GM12878 (cell line): ENCODE measurements around the gene SRRM3. TPM values are rescaled to one million over a fixed set of nuclear protein-coding genes. Genes with fewer than 3 reads are reported as not detected.

Source experiments
- ATAC-seq: fragments of 200-7000 bp; cut with Tn5 transposase; 3 replicates; pipeline ENCODE4 v1.9.1; 2020; ENCODE audit warnings: mild to moderate bottlenecking, moderate library complexity
- BruUV-seq: library from RNA; stranded (reverse); fragments of 400-500 nt; replicated peaks from 2 replicates; lab custom pipeline; 2021; lab: Mats Ljungman, UMichigan
- CTCF ChIA-PET: fragments of 300-600 bp; sonication (Branson Sonifier 250); formaldehyde crosslinking; extraction: SDS; loops from one replicate; lab custom pipeline; 2021; ENCODE audit warnings: inconsistent platforms; lab: Yijun Ruan, JAX
- POLR2A ChIA-PET: fragments of 350-600 bp; formaldehyde crosslinking; extraction: SDS; loops from one replicate; lab custom pipeline; 2021; ENCODE audit warnings: inconsistent platforms; lab: Charles Lee
- RAD21 ChIA-PET: fragments of 300-600 bp; sonication (Branson Sonifier 250); formaldehyde crosslinking; loops from one replicate; lab custom pipeline; 2023; ENCODE audit warnings: antibody characterized with exemption; ENCODE audit not compliant: unreplicated experiment; lab: Charles Lee
- SMC1A ChIA-PET: fragments of 300-600 bp; sonication (Branson Sonifier 250); formaldehyde crosslinking; loops from one replicate; lab custom pipeline; 2023; ENCODE audit not compliant: unreplicated experiment, uncharacterized antibody; lab: Charles Lee
- DNase-seq: peaks from one replicate; pipeline ENCODE4 v3.0.0-alpha.2; 2011; ENCODE audit warnings: low read depth, low spot score
- FAIRE-seq: peaks from 3 replicates; lab custom pipeline; 2011; peaks lifted over from hg19 to GRCh38; lab: Jason Lieb, UNC
- H2AFZ ChIP-seq: 2 replicates; pipeline ENCODE4 v1.6.0; 2011; ENCODE audit warnings: low read depth, low read length, control low read depth; ENCODE audit not compliant: control insufficient read depth
- H3K27ac ChIP-seq: 2 replicates; pipeline ENCODE4 v1.5.1; 2011; ENCODE audit warnings: control low read depth; ENCODE audit not compliant: control insufficient read depth, insufficient read depth
- H3K27me3 ChIP-seq, 2 experiments: replicated peaks in 1 of 2; 2 replicates each; pipeline versions ENCODE4 v1.6.0 to v1.6.1; 2011; ENCODE audit warnings: low read length in 1 of 2; ENCODE audit not compliant: control insufficient read depth in 2 of 2, insufficient read depth in 2 of 2
- H3K36me3 ChIP-seq, 2 experiments: 2 replicates each; pipeline ENCODE4 v1.5.1; 2011; ENCODE audit warnings: low read length in 1 of 2; ENCODE audit not compliant: control insufficient read depth in 2 of 2, insufficient read depth in 2 of 2
- H3K4me1 ChIP-seq: 2 replicates; pipeline ENCODE4 v1.6.1; 2011; ENCODE audit warnings: mild to moderate bottlenecking, low read length, moderate library complexity, mixed read lengths; ENCODE audit not compliant: control insufficient read depth, insufficient read depth
- H3K4me2 ChIP-seq: 2 replicates; pipeline ENCODE4 v1.6.0; 2011; ENCODE audit warnings: control low read depth; ENCODE audit not compliant: control insufficient read depth, insufficient read depth
- H3K4me3 ChIP-seq: fragments of 200-600 bp; sonication (generic); 2 replicates; pipeline ENCODE4 v1.5.1; 2016
- H3K79me2 ChIP-seq: 2 replicates; pipeline ENCODE4 v1.6.0; 2011; ENCODE audit warnings: low read length; ENCODE audit not compliant: control insufficient read depth, insufficient read depth
- H3K9ac ChIP-seq: 2 replicates; pipeline ENCODE4 v1.8.0; 2011; ENCODE audit warnings: low read length, control low read depth, mixed read lengths; ENCODE audit not compliant: control insufficient read depth, insufficient read depth
- H3K9me3 ChIP-seq: replicated peaks from 3 replicates; pipeline ENCODE4 v1.5.1; 2011; ENCODE audit warnings: mild to moderate bottlenecking, low read length; ENCODE audit not compliant: control insufficient read depth, insufficient read depth
- H4K20me1 ChIP-seq: 2 replicates; pipeline ENCODE4 v1.6.0; 2011; ENCODE audit not compliant: control insufficient read depth, insufficient read depth
- KDM1A ChIP-seq: fragments of 200-600 bp; sonication (generic); IDR thresholded peaks from 2 replicates; pipeline ENCODE4 v1.6.1; 2016; ENCODE audit warnings: borderline replicate concordance
- TCF3 ChIP-seq: IDR thresholded peaks from 2 replicates; pipeline ENCODE4 v1.6.1; 2012; ENCODE audit warnings: low read depth, mild to moderate bottlenecking, low read length, borderline replicate concordance; ENCODE audit not compliant: insufficient read depth
- WGBS: methylation state at CpG from one replicate; pipeline ENCODE4 v1.1.6; 2016; ENCODE audit warnings: low lambda C conversion rate; ENCODE audit not compliant: insufficient replicate concordance, insufficient coverage; ENCODE audit errors: missing lambda C conversion rate; 5-methylcytosine and 5-hydroxymethylcytosine counted together
- in situ Hi-C: fragments of 300-500 bp; cut with MboI; formaldehyde crosslinking; loops from 9 replicates; pipeline ENCODE4 v1.14.3; 2018; ENCODE audit warnings: mixed read lengths
- intact Hi-C: fragments of 100-400 bp; cut with micrococcal nuclease; formaldehyde crosslinking; loops from one replicate; pipeline ENCODE4 v1.14.2; 2022; ENCODE audit not compliant: unreplicated experiment
- polyA plus RNA-seq, 11 experiments: library from polyadenylated mRNA; depleted of rRNA in 4 of 11; unstranded in 6 of 11; stranded (reverse) in 5 of 11; fragments of >200 nt; fragmentation: Nextera tagmentation in 4 of 11; fragmentation: Illumina TruSeq in 1 of 11; extraction: Ambion mirVana in 4 of 11; extraction: Trizol in 1 of 11; gene quantifications; 1 replicate in 1 of 11; 2 replicates in 10 of 11; pipeline versions ENCODE4 v1.2.1 to v1.2.3, GENCODE V29; 2011 to 2016; ENCODE audit warnings: inconsistent platforms in 2 of 11, missing spikeins in 2 of 11, low read depth in 1 of 11
- total RNA-seq, 4 experiments: library from RNA; depleted of rRNA in 3 of 4; stranded (reverse); fragments of >200 nt in 3 of 4; fragmentation: Illumina TruSeq in 1 of 4; extraction: Trizol in 1 of 4; gene quantifications; 2 replicates each; pipeline versions ENCODE4 v1.2.1 to v1.2.3, GENCODE V29; 2013 to 2021
- TF ChIP-seq, protein P1 (sequence below): fragments of 450-650 bp; IDR thresholded peaks from 2 replicates; pipeline ENCODE4 v1.6.1; 2017; ENCODE audit warnings: mild to moderate bottlenecking, moderate library complexity

Gene SRRM3
- total and polyA plus RNA-seq, 10 of the 15 experiments (the other 5 are each of a cell fraction or from before 2014, with no cell fraction given): 0.03 to 0.15 (median 0.05) TPM; not detected in 6

DNA sequence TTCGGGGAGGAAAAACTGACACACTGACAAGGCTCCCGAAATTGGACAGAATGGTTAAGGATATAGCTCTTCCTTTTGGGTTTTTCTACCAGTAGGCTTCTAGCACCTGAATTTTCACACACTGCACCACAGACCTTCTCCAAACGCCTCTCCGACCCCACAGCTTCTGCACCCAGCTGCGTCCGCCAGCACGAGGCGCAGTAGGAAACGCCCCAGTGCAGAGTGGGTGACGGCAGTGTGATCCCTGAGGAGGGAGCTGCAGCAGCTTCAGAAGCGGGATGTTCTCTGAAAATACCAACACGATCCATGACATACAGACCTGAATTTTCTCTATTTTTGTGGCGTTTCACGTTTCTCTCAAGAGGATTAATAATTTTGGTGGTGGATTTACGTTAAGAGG lies 126.7 kb downstream of the SRRM3 start:
- WGBS: 92% methylated on average over 15 of the region's 15 CpGs
- CTCF ChIA-PET: interaction anchor here (1.3 to 1.5 kb wide), 2 partner anchors 9 to 12 kb away, joined by 3 to 4 read pairs; no protein-coding TSS in a partner anchor
- H3K27ac ChIP-seq: no peak overlapping the region
- no peaks in the 10 kb centered on the region for H3K4me1 ChIP-seq
- peaks cover 23% of the 10 kb centered on the region for H3K79me2 ChIP-seq
- POLR2A ChIA-PET: interaction anchor here (1.3 kb wide), 1 partner anchor 9 kb away, joined by 4 read pairs; no protein-coding TSS in a partner anchor
- intact Hi-C loops: no loop called here
- H3K4me2 ChIP-seq: no peak overlapping the region
- H3K9me3 ChIP-seq: no peaks in the 10 kb centered on the region
- BruUV-seq: no TSS peak
- H2AFZ ChIP-seq: no peak overlapping the region
- SMC1A ChIA-PET: interaction anchor here (1.5 kb wide), 1 partner anchor 9 kb away, joined by 5 read pairs; no protein-coding TSS in a partner anchor
- ATAC-seq: no peak
- peaks cover 9% of the 10 kb centered on the region for H4K20me1 ChIP-seq
- H3K4me3 ChIP-seq: no peak overlapping the region
- no peak for DNase-seq
- in situ Hi-C loops: no loop called here
- no peak overlapping the region for H3K9ac ChIP-seq
- no peak for FAIRE-seq
- H3K27me3 ChIP-seq: no peaks in the 10 kb centered on the region
- RAD21 ChIA-PET: no interaction called here
- TF ChIP-seq TCF3 (no peak), KDM1A (no peak)
- TF ChIP-seq, protein P1, sequence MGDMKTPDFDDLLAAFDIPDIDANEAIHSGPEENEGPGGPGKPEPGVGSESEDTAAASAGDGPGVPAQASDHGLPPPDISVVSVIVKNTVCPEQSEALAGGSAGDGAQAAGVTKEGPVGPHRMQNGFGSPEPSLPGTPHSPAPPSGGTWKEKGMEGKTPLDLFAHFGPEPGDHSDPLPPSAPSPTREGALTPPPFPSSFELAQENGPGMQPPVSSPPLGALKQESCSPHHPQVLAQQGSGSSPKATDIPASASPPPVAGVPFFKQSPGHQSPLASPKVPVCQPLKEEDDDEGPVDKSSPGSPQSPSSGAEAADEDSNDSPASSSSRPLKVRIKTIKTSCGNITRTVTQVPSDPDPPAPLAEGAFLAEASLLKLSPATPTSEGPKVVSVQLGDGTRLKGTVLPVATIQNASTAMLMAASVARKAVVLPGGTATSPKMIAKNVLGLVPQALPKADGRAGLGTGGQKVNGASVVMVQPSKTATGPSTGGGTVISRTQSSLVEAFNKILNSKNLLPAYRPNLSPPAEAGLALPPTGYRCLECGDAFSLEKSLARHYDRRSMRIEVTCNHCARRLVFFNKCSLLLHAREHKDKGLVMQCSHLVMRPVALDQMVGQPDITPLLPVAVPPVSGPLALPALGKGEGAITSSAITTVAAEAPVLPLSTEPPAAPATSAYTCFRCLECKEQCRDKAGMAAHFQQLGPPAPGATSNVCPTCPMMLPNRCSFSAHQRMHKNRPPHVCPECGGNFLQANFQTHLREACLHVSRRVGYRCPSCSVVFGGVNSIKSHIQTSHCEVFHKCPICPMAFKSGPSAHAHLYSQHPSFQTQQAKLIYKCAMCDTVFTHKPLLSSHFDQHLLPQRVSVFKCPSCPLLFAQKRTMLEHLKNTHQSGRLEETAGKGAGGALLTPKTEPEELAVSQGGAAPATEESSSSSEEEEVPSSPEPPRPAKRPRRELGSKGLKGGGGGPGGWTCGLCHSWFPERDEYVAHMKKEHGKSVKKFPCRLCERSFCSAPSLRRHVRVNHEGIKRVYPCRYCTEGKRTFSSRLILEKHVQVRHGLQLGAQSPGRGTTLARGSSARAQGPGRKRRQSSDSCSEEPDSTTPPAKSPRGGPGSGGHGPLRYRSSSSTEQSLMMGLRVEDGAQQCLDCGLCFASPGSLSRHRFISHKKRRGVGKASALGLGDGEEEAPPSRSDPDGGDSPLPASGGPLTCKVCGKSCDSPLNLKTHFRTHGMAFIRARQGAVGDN: no peak
- peaks cover 15 to 39% of the 10 kb centered on the region in 2 experiments for H3K36me3 ChIP-seq
